ENCODE results near the gene SCRT2. TPM values are rescaled to one million over a fixed set of nuclear protein-coding genes. Genes with fewer than 3 reads are reported as not detected.

The SCRT2 gene
- total RNA-seq, 1 donor from 2014 or later, result not detected

- ATAC-seq (ENCODE audit: low read depth), result no peak
- H3K9me3 Mint-ChIP-seq, result no peaks in the 10 kb centered on the region
- H3K27me3 Mint-ChIP-seq, result peaks cover 13% of the 10 kb centered on the region
- peaks cover 18% of the 10 kb centered on the region for H3K4me1 Mint-ChIP-seq
- peaks cover 14% of the 10 kb centered on the region for H3K36me3 Mint-ChIP-seq (ENCODE audit: low read depth)
- intact Hi-C loops (cut with micrococcal nuclease), result no loop called here
- no peak for TF ChIP-seq CTCF (IDR thresholded peaks at IDR 0.05)
- H3K27ac Mint-ChIP-seq, result no peak overlapping the region
- ChIA-PET POLR2A (no interaction called here), CTCF (interaction anchor here (0.7 kb wide), 1 partner anchor 20 kb away, joined by 3 read pairs; no protein-coding TSS in a partner anchor)
- DNase-seq, result no peak
- H3K4me3 Mint-ChIP-seq, result no peak overlapping the region
Measured at GRCh38 chr20:647479-648019, 28.1 kb downstream of the SCRT2 start.

GRCh38 chr20:646868-647233, 28.8 kb downstream of the SCRT2 start:
- H3K27ac Mint-ChIP-seq, result no peak overlapping the region
- intact Hi-C loops (cut with micrococcal nuclease), result no loop called here
- ATAC-seq (ENCODE audit: low read depth) (no peak), DNase-seq (no peak)
- peaks cover 13% of the 10 kb centered on the region for H3K27me3 Mint-ChIP-seq
- peaks cover 12% of the 10 kb centered on the region for H3K4me1 Mint-ChIP-seq
- POLR2A ChIA-PET, result no interaction called here
- H3K4me3 Mint-ChIP-seq, result no peak overlapping the region
- no peaks in the 10 kb centered on the region for H3K9me3 Mint-ChIP-seq
- TF ChIP-seq CTCF (IDR thresholded peaks at IDR 0.05), result no peak
- peaks cover 14% of the 10 kb centered on the region for H3K36me3 Mint-ChIP-seq (ENCODE audit: low read depth)
- CTCF ChIA-PET, result interaction anchor here (0.7 to 1.9 kb wide), 2 partner anchors 21 to 293 kb away, joined by 3 to 13 read pairs; no protein-coding TSS in a partner anchor

- no peaks in the 10 kb centered on the region for H3K9me3 Mint-ChIP-seq
- POLR2A ChIA-PET, result no interaction called here
Measured at GRCh38 chr20:646107-646867, 29.3 kb downstream of the SCRT2 start.

GRCh38 chr20:645318-646106, 30.1 kb downstream of the SCRT2 start:
- POLR2A ChIA-PET, result no interaction called here
- peak; percentile 90 for ATAC-seq (ENCODE audit: low read depth)
- peak; percentile 81 for TF ChIP-seq CTCF (IDR thresholded peaks at IDR 0.05)
- Mint-ChIP-seq H3K4me1 (peaks cover 10% of the 10 kb centered on the region), H3K36me3 (ENCODE audit: low read depth) (peaks cover 14% of the 10 kb centered on the region), H3K9me3 (no peaks in the 10 kb centered on the region), H3K27ac (no peak overlapping the region), H3K27me3 (peaks cover 19% of the 10 kb centered on the region), H3K4me3 (no peak overlapping the region)
- intact Hi-C loops (cut with micrococcal nuclease), result loop anchor here (1.0 kb wide), 2 partner anchors 84 to 291 kb away; no protein-coding TSS in a partner anchor
- peak; percentile 70 for DNase-seq
- CTCF ChIA-PET, result interaction anchor here (0.6 to 2.2 kb wide), 11 partner anchors 11 to 291 kb away, joined by 3 to 13 read pairs (median 3); no protein-coding TSS in a partner anchor

More at GRCh38 chr20:646107-646867, 29.3 kb downstream of the SCRT2 start:
- no peak for TF ChIP-seq CTCF (IDR thresholded peaks at IDR 0.05)
- H3K4me1 Mint-ChIP-seq, result peaks cover 8% of the 10 kb centered on the region
- CTCF ChIA-PET, result interaction anchor here (0.6 to 2.2 kb wide), 10 partner anchors 10 to 292 kb away, joined by 3 to 13 read pairs (median 4); no protein-coding TSS in a partner anchor
- intact Hi-C loops (cut with micrococcal nuclease), result no loop called here
- no peak overlapping the region for H3K4me3 Mint-ChIP-seq
- H3K27me3 Mint-ChIP-seq, result peaks cover 16% of the 10 kb centered on the region
- DNase-seq, result no peak
- no peak for ATAC-seq (ENCODE audit: low read depth)
- H3K36me3 Mint-ChIP-seq (ENCODE audit: low read depth), result peaks cover 14% of the 10 kb centered on the region
- H3K27ac Mint-ChIP-seq, result no peak overlapping the region

All from activated B cell treated with CpG ODN at 0.5 μM for 24 hours (primary cell).